DMS 273 treated with DMSO at 0.1 percent for 48 hours (cell line): ENCODE measurements around the gene HNRNPK.
"Not testable (repeated sequence)": the region's sequence is repeated elsewhere in the genome, so short reads cannot be mapped to it uniquely, and the experiment has no call there.

Experiments used
- DNase-seq: peaks from one replicate; lab custom pipeline; 2025; lab: John Stamatoyannopoulos, UW

HNRNPK gene

GRCh38 chr9:83976372-83976771 lies 3.6 kb downstream of the HNRNPK start:
- DNase-seq, result no peak

- no peak for DNase-seq
These were observed 4.7 kb downstream of the HNRNPK start for GRCh38 chr9:83975300-83975699.

GRCh38 chr9:83972286-83972685 lies 7.7 kb downstream of the HNRNPK start:
- no peak for DNase-seq

DNA sequence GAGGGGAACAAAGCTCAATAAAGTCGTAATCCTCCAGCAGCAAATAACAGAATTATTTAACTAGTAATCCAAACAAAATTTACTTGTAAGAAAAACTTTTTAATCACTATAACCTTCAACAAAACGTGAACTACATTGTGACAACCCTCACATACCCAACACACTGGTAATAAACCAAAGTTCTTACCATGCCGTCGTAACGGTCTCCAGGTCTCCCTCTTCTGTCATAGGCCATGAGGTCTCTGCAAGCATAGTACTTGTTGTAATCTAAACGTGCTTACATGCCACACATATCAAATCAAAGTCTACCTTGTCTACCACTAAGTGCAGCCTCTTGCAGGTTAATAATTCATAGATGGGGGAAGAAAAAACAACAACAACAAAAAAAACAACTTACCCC lies 8.5 kb downstream of the HNRNPK start:
- no peak for DNase-seq

GRCh38 chr9:83969602-83970001 lies 10.4 kb downstream of the HNRNPK start:
- no peak for DNase-seq

GRCh38 chr9:83967073-83967472 lies 12.9 kb downstream of the HNRNPK start:
- DNase-seq, result no peak

DNA sequence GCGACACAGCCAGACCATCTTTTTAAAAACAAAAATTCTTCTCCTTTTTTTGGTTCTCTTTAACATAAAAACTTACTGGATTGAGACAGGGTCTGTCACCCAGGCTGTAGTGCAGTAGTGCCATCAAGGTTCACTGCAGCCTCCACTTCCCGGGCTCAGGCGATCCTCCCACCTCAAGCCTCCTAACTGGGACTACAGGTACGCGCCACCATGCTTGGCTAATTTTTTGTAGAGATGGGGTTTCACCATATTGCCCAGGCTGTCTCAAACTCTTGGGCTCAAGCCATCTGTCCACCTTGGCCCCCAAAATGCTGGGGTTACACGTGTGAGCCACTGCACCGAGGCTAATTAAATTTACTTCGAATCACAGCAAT lies 13.8 kb downstream of the HNRNPK start:
- no peak for DNase-seq

- peak; percentile 84 for DNase-seq
These were observed 14.4 kb downstream of the HNRNPK start for GRCh38 chr9:83965350-83966208.

GRCh38 chr9:83964973-83965349 lies 15.1 kb downstream of the HNRNPK start:
- DNase-seq, result no peak

- DNase-seq, result no peak
These were observed 17.9 kb downstream of the HNRNPK start for GRCh38 chr9:83962165-83962564.

DNA sequence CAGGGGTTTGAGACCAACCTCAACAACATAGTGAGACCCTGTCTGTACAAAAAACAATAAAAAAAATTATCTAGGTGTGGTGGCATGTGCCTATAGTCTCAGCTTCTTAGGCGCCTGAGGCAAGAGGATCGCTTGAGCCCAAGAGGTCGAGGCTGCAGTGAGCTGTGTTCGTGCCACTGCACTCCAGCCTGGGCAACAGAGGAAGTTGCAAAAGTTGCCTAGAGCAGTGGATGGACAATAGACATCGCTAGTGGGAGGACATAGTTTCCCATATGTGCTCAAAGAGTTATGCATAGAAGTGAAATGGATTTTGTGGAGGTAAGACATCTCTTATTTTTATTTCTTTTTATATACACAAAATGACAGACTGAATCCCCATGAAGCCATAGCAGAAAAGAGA lies 19.0 kb downstream of the HNRNPK start:
- DNase-seq, result no peak

- no peak for DNase-seq
These were observed 21.0 kb downstream of the HNRNPK start for GRCh38 chr9:83959061-83959460.

- no peak for DNase-seq
These were observed 22.8 kb downstream of the HNRNPK start for GRCh38 chr9:83957248-83957513.

- DNase-seq, result no peak
These were observed 23.4 kb downstream of the HNRNPK start for GRCh38 chr9:83956436-83957247.

- no peak for DNase-seq
These were observed 24.0 kb downstream of the HNRNPK start for GRCh38 chr9:83956086-83956435.

DNA sequence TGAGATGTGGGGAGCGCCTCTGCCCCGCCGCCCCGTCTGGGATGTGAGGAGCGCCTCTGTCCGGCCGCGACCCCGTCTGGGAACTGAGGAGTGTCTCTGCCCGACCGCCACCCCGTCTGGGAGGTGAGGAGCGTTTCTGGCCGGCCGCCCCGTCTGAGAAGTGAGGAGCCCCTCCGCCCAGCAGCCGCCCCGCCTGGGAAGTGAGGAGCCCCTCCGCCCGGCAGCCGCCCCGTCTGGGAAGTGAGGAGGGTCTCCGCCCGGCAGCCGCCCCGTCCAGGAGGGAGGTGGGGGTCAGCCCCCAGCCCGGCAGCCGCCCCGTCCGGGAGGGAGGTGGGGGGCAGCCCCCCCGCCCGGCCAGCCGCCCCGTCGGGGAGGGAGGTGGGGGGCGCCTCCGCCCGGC lies 31.9 kb downstream of the HNRNPK start:
- DNase-seq, result not testable (repeated sequence)

DNA sequence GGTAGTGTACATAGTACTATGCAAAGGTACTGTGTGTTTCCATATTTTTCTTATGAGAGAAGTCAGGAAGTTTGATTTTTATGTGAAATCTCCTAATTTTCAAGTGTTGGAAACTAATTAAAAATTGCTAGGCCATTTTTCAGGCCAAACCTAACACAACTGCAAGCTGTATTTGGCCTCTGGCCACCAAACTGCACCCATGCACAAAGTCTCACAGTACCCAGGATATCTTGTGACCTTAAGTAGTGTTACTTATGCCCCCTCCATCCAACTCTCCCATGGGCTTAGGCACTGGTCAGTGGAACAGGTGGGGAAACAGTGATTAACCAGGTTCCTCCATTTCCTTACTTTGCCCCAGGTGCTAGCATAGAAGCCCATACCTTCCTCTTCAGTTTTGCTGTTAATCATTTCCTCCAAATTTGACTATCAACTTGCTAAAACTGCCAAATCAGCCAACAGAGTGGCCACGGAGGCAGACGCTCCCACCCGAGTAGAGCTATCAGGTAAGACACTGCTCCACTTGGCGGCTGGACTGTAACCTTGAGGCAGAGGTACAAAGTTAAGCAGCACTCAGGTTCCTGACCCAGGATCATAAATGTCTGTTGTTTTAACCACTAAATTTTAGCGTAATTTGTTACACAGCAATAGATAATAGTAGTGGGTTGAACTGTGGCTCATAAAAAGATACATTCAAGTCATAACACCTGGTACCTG lies 39.3 kb downstream of the HNRNPK start:
- no peak for DNase-seq

DNA sequence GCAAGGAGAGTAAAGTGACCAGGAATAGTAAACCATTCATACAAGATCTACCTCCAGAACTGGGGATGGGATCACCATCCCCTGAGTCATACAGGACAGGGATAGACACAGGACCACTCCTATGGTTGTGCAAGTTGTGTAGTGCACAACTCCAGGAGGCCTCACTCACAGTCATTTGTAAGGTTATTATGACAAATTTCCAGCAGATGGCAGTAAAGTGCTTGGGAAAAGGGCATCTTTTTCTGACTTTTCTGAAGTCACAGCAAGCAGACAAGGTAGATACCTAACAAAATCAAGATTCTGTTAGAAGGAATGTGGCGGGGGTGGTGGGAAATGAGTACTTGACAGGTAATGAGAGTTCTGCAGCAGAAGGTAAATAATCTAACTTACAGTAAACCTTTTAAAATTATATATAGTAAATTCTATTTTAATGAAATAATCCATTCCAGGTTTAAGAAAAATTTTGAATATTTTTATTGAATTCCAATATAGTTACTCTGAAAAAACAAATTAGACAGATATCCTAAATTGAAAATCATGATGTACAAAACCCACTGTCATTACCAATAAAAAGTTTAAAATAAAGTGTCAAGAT lies 42.1 kb downstream of the HNRNPK start:
- no peak for DNase-seq

DNA sequence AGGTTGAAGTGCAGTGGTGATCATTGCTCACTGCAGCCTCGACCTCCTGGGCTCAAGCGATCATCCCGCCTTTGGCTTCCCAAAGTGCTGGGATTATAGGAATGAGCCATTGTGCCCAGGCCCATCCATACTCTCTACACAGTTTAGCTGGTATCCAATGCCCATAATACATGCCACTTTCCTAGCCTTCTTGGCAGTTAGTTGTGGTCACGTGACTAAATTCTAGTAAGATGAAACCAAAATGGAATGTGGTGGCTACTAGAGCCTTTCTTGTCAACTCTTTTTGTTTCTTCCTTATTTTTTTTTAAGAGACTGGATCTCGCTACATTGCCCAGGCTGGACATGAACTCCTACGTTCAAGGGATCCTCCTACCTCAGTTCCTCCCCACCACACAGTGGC lies 43.5 kb downstream of the HNRNPK start:
- DNase-seq, result no peak

DNA sequence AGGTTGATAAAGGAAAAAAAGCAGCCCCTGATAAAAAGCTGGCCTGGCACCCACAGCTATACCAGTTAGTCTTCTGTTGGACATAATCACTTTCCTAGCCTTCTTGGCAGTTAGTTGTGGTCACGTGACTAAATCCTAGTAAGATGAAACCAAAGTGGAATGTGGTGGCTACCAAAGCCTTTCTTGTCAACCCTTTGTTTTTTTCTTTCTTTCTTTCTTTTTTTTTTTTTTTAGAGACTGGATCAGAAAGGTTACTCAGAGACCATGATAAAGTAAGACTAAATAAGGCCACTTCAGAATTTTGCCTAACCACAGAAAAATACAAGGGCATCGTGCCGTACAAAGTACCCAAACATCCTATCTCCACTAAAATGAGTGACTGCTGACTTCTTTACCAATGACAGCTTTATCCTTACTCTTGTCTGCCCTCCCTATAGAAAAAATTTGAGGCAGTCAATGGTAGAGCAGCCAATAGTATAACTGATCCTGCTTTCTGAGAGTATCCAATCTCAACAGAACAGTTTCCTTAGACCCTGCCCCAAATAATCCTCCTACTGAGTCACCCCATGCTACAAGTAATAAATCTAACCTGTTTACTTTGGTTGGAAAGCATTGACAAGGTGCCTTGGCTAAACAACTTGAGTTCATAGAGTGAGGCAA lies 44.6 kb downstream of the HNRNPK start:
- DNase-seq, result peak; percentile 47

GRCh38 chr9:83934569-83935275 lies 45.3 kb downstream of the HNRNPK start:
- no peak for DNase-seq
